Measurements from ENCODE around the gene BMPER. TPM values are rescaled to one million over a fixed set of nuclear protein-coding genes. Genes with fewer than 3 reads are reported as not detected.

The BMPER gene
- total and polyA plus RNA-seq, 2 donors from 2014 or later = 0.60 to 0.80 TPM

DNA sequence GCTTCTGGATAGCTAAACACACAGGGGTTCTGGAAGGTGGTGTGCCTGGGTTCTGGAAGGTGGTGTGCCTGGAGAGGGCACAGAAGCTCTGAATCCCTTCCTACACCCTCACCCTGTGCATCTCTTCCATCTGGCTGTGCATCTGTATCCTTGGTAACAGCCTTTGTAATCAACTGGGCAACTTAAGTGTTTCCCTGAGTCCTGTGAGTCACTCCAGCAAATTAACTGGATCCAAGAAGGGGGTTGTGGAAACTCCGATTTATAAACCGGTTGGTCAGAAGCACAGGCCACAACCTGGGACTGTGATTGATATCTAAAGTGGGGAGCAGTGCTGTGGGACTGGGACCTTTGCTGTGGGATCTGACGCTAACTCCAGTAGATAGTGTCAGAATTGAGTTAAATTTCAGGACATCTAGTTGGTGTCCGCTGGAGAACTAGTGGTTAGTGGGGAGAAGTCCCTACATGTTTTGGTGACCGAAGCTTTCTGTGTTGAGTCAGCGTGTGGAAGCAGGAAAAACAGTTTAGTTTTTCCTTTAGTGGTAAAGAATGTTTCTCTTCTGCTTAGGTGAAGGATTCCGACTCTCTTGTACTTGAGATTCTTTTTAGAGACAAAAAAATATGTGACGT, 228.1 kb downstream of the BMPER start:
- intact Hi-C loops (cut with DNase I) = no loop called here
- H3K27ac ChIP-seq (ENCODE audit: low read depth in 2 of 2, low read length in 2 of 2) = no peak overlapping the region
- no peaks in the 10 kb centered on the region for H3K36me3 ChIP-seq (ENCODE audit: control insufficient read depth in 2 of 3, insufficient read depth in 3 of 3, low read length in 3 of 3)
- DNase-seq (no peak), FAIRE-seq (no peak)
- no peaks in the 10 kb centered on the region for H3K4me1 ChIP-seq (ENCODE audit: control insufficient read depth in 2 of 3, insufficient read depth in 2 of 3, low read depth in 1 of 3, low read length in 3 of 3)
- TF ChIP-seq, protein P1, sequence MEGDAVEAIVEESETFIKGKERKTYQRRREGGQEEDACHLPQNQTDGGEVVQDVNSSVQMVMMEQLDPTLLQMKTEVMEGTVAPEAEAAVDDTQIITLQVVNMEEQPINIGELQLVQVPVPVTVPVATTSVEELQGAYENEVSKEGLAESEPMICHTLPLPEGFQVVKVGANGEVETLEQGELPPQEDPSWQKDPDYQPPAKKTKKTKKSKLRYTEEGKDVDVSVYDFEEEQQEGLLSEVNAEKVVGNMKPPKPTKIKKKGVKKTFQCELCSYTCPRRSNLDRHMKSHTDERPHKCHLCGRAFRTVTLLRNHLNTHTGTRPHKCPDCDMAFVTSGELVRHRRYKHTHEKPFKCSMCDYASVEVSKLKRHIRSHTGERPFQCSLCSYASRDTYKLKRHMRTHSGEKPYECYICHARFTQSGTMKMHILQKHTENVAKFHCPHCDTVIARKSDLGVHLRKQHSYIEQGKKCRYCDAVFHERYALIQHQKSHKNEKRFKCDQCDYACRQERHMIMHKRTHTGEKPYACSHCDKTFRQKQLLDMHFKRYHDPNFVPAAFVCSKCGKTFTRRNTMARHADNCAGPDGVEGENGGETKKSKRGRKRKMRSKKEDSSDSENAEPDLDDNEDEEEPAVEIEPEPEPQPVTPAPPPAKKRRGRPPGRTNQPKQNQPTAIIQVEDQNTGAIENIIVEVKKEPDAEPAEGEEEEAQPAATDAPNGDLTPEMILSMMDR (IDR thresholded peaks at IDR 0.05; ENCODE audit: borderline replicate concordance, extremely low read depth, insufficient read depth) = no peak
- no peak overlapping the region for H3K9ac ChIP-seq (ENCODE audit: low read length in 3 of 3)
- H3K4me3 ChIP-seq (ENCODE audit: low read length in 3 of 3) = no peak overlapping the region
- no peaks in the 10 kb centered on the region for H3K27me3 ChIP-seq (ENCODE audit: control insufficient read depth, insufficient read depth, low read length)
- no peaks in the 10 kb centered on the region for H3K9me3 ChIP-seq (ENCODE audit: control insufficient read depth in 2 of 3, insufficient read depth in 1 of 3, low read length in 3 of 3)

DNA sequence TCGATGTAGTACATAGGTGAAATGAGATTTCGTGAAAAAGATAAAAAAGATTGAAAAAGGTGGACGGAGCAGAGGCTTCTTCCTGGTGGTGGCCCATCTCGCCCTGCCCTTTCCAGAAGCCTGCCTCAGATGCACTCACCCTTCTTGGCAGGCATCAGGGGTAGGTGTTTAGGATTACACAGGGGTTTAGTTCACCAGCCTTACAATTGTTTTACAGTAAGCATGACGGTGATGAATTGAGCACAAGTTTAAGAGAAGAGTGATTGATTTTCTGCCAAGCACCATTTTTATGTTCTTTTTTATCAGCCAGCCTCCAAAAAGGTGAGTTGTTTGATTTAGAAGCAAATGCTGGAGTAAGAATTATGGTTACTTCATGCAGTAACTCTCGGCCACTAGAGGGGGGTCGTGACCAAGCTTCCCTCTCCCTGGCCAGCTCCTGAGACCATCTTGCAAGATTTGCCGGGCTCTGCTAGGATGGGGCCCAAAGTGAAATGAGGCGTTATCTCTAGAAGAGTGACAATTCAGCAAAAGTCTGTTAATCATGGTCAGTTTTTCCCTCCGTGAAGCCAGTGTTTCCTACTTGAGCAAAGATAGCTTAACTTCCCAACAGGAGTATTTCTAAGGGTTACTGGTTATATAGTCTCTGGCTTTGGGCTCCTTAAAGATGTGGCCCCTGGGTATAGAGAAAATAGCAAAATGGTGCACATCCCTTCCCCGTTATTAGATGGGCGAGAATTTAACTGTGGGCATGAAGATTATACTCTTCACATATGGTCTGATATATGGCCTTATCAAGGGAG, 228.8 kb downstream of the BMPER start:
- Histone ChIP-seq H3K9ac (ENCODE audit: low read length in 3 of 3) (no peak overlapping the region), H3K27ac (ENCODE audit: low read depth in 2 of 2, low read length in 2 of 2) (no peak overlapping the region), H3K36me3 (ENCODE audit: control insufficient read depth in 2 of 3, insufficient read depth in 3 of 3, low read length in 3 of 3) (no peaks in the 10 kb centered on the region), H3K4me3 (ENCODE audit: low read length in 3 of 3) (no peak overlapping the region), H3K9me3 (ENCODE audit: control insufficient read depth in 2 of 3, insufficient read depth in 1 of 3, low read length in 3 of 3) (no peaks in the 10 kb centered on the region), H3K4me1 (ENCODE audit: control insufficient read depth in 2 of 3, insufficient read depth in 2 of 3, low read depth in 1 of 3, low read length in 3 of 3) (no peaks in the 10 kb centered on the region), H3K27me3 (ENCODE audit: control insufficient read depth, insufficient read depth, low read length) (no peaks in the 10 kb centered on the region)
- DNase-seq = peak; percentile 56 to 84 (median 75)
- no peak for FAIRE-seq
- intact Hi-C loops (cut with DNase I) = no loop called here
- TF ChIP-seq, protein P1 (IDR thresholded peaks at IDR 0.05; ENCODE audit: borderline replicate concordance, extremely low read depth, insufficient read depth) = peak; percentile 33

DNA sequence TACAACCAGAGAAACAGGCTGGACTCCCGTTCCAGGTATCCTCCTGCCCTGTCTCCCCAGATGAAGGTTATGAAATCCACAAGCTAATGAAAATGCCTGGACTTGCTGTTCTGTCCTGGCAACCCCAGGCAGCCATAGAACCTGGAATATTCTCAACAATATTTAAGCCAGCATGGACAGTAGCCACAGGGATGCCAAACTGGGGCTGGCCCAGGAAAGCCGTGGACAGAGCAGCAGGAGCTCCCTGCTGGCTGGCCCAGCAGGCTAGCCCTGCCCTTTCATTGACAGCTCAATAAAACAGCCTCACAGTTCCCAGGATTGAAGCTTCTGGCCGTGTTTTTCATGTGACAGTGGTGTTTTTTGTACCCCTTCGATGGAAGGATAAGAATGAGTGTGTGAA, 230.6 kb downstream of the BMPER start:
- Histone ChIP-seq H3K9me3 (ENCODE audit: control insufficient read depth in 2 of 3, insufficient read depth in 1 of 3, low read length in 3 of 3) (no peaks in the 10 kb centered on the region), H3K9ac (ENCODE audit: low read length in 3 of 3) (no peak overlapping the region), H3K36me3 (ENCODE audit: control insufficient read depth in 2 of 3, insufficient read depth in 3 of 3, low read length in 3 of 3) (no peaks in the 10 kb centered on the region), H3K27ac (ENCODE audit: low read depth in 2 of 2, low read length in 2 of 2) (no peak overlapping the region), H3K4me3 (ENCODE audit: low read length in 3 of 3) (no peak overlapping the region), H3K4me1 (ENCODE audit: control insufficient read depth in 2 of 3, insufficient read depth in 2 of 3, low read depth in 1 of 3, low read length in 3 of 3) (no peaks in the 10 kb centered on the region), H3K27me3 (ENCODE audit: control insufficient read depth, insufficient read depth, low read length) (no peaks in the 10 kb centered on the region)
- intact Hi-C loops (cut with DNase I) = no loop called here
- no peak for DNase-seq
- TF ChIP-seq, protein P1 (IDR thresholded peaks at IDR 0.05; ENCODE audit: borderline replicate concordance, extremely low read depth, insufficient read depth) = no peak
- no peak for FAIRE-seq
